PC-9 (cell line): Measurements from ENCODE around the gene TDRD1. TPM values are rescaled to one million over a fixed set of nuclear protein-coding genes. Genes with fewer than 3 reads are reported as not detected.
A peak's percentile ranks its signal among the peaks of the same experiment; 100 is the strongest.

ENCODE experiments used
- BruUV-seq: library from RNA; stranded (reverse); fragments of 400-500 nt; replicated peaks from 2 replicates; lab custom pipeline; 2021; lab: Mats Ljungman, UMichigan
- CTCF ChIA-PET: fragments of 300-600 bp; sonication (Branson Sonifier 250); formaldehyde crosslinking; loops from one replicate; lab custom pipeline; 2022; ENCODE audit warnings: antibody characterized with exemption; lab: Charles Lee
- POLR2A ChIA-PET: fragments of 300-600 bp; sonication (Branson Sonifier 250); formaldehyde crosslinking; loops from one replicate; lab custom pipeline; 2022; ENCODE audit warnings: antibody characterized with exemption; ENCODE audit not compliant: unreplicated experiment; lab: Charles Lee
- DNase-seq, 2 experiments: peaks; one replicate each; pipeline versions ENCODE4 v3.0.0 to v3.0.0-alpha.2; 2015 to 2022; ENCODE audit warnings: mixed read lengths in 1 of 2
- H2AFZ ChIP-seq: fragments of 200-600 bp; sonication (generic); 2 replicates; pipeline ENCODE4 v1.8.1; 2017; ENCODE audit warnings: antibody characterized with exemption
- H3F3A ChIP-seq: fragments of 200-600 bp; sonication (generic); 2 replicates; pipeline ENCODE4 v1.8.1; 2017; ENCODE audit warnings: antibody characterized with exemption, mild to moderate bottlenecking, low read depth; ENCODE audit not compliant: insufficient read depth
- H3K27ac ChIP-seq: fragments of 200-600 bp; sonication (generic); 2 replicates; pipeline ENCODE4 v1.6.1; 2016; ENCODE audit warnings: mixed run types
- H3K27me3 ChIP-seq: fragments of 200-600 bp; sonication (generic); 2 replicates; pipeline ENCODE4 v1.6.1; 2016; ENCODE audit warnings: low read depth, mixed run types; ENCODE audit not compliant: insufficient read depth
- H3K36me3 ChIP-seq: fragments of 200-600 bp; sonication (generic); 2 replicates; pipeline ENCODE4 v1.6.1; 2016; ENCODE audit warnings: low read depth, mixed run types
- H3K4me1 ChIP-seq: fragments of 200-600 bp; sonication (generic); replicated peaks from 2 replicates; pipeline ENCODE4 v1.6.1; 2016; ENCODE audit warnings: mixed run types; ENCODE audit not compliant: insufficient read depth
- H3K4me2 ChIP-seq: fragments of 200-600 bp; sonication (generic); 2 replicates; pipeline ENCODE4 v1.6.1; 2017; ENCODE audit warnings: mixed run types
- H3K4me3 ChIP-seq: fragments of 200-600 bp; sonication (generic); 2 replicates; pipeline ENCODE4 v1.6.1; 2016; ENCODE audit warnings: mixed run types
- H3K79me2 ChIP-seq: fragments of 200-600 bp; sonication (generic); 2 replicates; pipeline ENCODE4 v1.6.1; 2017; ENCODE audit warnings: low read depth, mixed run types
- H3K9me2 ChIP-seq: fragments of 200-600 bp; sonication (generic); 2 replicates; pipeline ENCODE4 v1.8.1; 2017; ENCODE audit warnings: mild to moderate bottlenecking; ENCODE audit not compliant: insufficient read depth
- H3K9me3 ChIP-seq: fragments of 200-600 bp; sonication (generic); 2 replicates; pipeline ENCODE4 v1.8.1; 2016; ENCODE audit warnings: low read depth; ENCODE audit not compliant: insufficient read depth
- H4K20me1 ChIP-seq: fragments of 200-600 bp; sonication (generic); 2 replicates; pipeline ENCODE4 v1.8.1; 2017; ENCODE audit not compliant: insufficient read depth
- EZH2 ChIP-seq: fragments of 200-600 bp; sonication (generic); IDR thresholded peaks from 2 replicates; pipeline ENCODE4 v1.8.0; 2017; ENCODE audit warnings: antibody characterized with exemption, low read depth
- intact Hi-C: fragments of 100-400 bp; cut with micrococcal nuclease; formaldehyde crosslinking; loops from one replicate; pipeline ENCODE4 v1.10.0; 2022; ENCODE audit not compliant: unreplicated experiment
- total RNA-seq: library from RNA; stranded (reverse); gene quantifications from 2 replicates; pipeline ENCODE4 v1.2.3, GENCODE V29; 2021
- TF ChIP-seq, protein P1 (sequence below): fragments of 200-600 bp; sonication (generic); conservative IDR thresholded peaks from 2 replicates; pipeline ENCODE4 v1.6.1; 2017; ENCODE audit warnings: mixed run types, antibody characterized with exemption, mild to moderate bottlenecking, moderate library complexity

The TDRD1 gene
- total RNA-seq, 1 experiment from 2014 or later: not detected

DNA sequence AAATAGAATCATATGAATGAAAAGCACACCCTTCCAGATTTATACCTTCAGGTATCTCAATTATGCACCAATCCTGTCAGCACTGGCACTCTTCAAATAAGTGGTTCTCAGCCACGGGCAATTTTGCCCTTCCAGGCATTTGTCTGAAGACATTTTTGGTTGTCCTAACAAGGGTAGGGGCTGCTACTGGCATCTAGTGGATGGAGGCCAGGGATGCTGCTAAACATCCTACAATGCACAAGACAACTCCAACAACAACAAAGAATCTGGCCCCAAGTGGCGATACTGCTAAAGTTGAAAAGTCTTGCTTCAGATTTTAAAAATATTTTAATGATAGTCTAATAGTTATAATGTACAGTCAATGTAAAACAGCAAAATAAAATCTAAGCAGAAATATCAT lies 21.2 kb upstream of the TDRD1 start:
- peaks cover 14% of the 10 kb centered on the region for H3K79me2 ChIP-seq
- DNase-seq: no peak
- H3K27me3 ChIP-seq: no peaks in the 10 kb centered on the region
- H3K4me3 ChIP-seq: no peak overlapping the region
- TF ChIP-seq, protein P1, sequence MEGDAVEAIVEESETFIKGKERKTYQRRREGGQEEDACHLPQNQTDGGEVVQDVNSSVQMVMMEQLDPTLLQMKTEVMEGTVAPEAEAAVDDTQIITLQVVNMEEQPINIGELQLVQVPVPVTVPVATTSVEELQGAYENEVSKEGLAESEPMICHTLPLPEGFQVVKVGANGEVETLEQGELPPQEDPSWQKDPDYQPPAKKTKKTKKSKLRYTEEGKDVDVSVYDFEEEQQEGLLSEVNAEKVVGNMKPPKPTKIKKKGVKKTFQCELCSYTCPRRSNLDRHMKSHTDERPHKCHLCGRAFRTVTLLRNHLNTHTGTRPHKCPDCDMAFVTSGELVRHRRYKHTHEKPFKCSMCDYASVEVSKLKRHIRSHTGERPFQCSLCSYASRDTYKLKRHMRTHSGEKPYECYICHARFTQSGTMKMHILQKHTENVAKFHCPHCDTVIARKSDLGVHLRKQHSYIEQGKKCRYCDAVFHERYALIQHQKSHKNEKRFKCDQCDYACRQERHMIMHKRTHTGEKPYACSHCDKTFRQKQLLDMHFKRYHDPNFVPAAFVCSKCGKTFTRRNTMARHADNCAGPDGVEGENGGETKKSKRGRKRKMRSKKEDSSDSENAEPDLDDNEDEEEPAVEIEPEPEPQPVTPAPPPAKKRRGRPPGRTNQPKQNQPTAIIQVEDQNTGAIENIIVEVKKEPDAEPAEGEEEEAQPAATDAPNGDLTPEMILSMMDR: no peak
- TF ChIP-seq EZH2: no peak
- CTCF ChIA-PET: interaction anchor here (0.7 kb wide), 1 partner anchor 241 kb away, joined by 5 read pairs; no protein-coding TSS in a partner anchor
- H4K20me1 ChIP-seq: no peaks in the 10 kb centered on the region
- peaks cover 4% of the 10 kb centered on the region; the same call in 1 of the 2 replicates for H3F3A ChIP-seq
- H3K36me3 ChIP-seq: peaks cover 6% of the 10 kb centered on the region; the same call in 1 of the 2 replicates
- H3K4me2 ChIP-seq: no peak overlapping the region
- H3K9me3 ChIP-seq: no peaks in the 10 kb centered on the region
- no peak overlapping the region for H2AFZ ChIP-seq
- intact Hi-C loops: no loop called here
- POLR2A ChIA-PET: no interaction called here
- no peak overlapping the region for H3K27ac ChIP-seq
- H3K4me1 ChIP-seq: no peaks in the 10 kb centered on the region
- H3K9me2 ChIP-seq: no peaks in the 10 kb centered on the region
- no TSS peak for BruUV-seq

DNA sequence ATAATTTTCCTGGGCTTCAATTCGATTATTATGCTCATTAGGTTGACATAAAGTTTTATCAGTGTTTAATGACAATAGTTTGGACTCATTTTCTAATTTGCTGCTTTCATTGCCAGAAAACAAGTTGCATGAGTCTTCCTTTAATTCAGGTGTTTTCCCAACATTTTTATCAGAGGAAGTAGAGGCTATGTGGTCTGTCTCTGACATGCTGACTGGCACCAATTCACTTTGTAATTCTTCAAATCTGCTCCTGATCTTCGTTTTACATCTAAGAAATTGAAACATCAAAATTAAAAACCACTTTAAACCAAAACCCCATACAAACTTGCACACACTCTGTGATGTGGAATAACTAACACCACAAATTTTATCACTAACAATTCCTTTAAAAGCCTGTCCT lies 16.1 kb upstream of the TDRD1 start:
- Histone ChIP-seq H3K36me3 (peaks cover 16% of the 10 kb centered on the region; the same call in 1 of the 2 replicates), H3K79me2 (peaks cover 48% of the 10 kb centered on the region), H3K9me3 (no peaks in the 10 kb centered on the region), H3K4me2 (no peak overlapping the region), H3K9me2 (no peaks in the 10 kb centered on the region), H3K4me3 (no peak overlapping the region), H3K4me1 (peaks cover 22% of the 10 kb centered on the region), H3K27me3 (no peaks in the 10 kb centered on the region), H3K27ac (no peak overlapping the region), H3F3A (peaks cover 11% of the 10 kb centered on the region; the same call in 1 of the 2 replicates), H2AFZ (no peak overlapping the region), H4K20me1 (no peaks in the 10 kb centered on the region)
- no peak for TF ChIP-seq EZH2
- TF ChIP-seq, protein P1: no peak
- ChIA-PET CTCF (no interaction called here), POLR2A (no interaction called here)
- no TSS peak for BruUV-seq
- intact Hi-C loops: no loop called here
- no peak for DNase-seq

DNA sequence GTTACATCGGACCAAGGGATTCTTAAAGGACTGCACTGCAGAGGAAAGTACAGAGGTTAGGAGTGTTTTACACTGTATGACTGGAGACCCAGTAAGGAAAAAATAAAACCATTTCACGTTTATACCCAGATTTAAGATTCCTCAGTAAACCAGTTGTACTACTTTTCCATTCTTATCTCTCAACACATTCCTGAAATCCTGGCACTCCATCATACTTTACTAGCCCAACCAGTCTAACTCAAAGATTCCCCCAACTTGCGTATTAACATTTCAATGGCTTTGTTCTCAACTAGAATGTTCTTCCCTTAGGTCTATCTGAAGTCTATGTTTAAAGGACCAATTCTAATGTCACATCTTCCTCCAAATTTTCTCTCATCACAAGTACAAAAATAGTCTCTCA lies 13.1 kb upstream of the TDRD1 start:
- no peaks in the 10 kb centered on the region for H3K9me2 ChIP-seq

More for the DNA sequence above, 13.1 kb upstream of the TDRD1 start:
- Histone ChIP-seq H3K4me3 (no peak overlapping the region; the same call in 1 of the 2 replicates), H3K27me3 (no peaks in the 10 kb centered on the region), H3K27ac (peak overlapping the region; percentile 58), H3F3A (peaks cover 11% of the 10 kb centered on the region; the same call in 1 of the 2 replicates), H2AFZ (no peak overlapping the region), H3K9me3 (peaks cover 5% of the 10 kb centered on the region), H3K4me1 (peaks cover 22% of the 10 kb centered on the region), H3K4me2 (peak overlapping the region; percentile 62), H4K20me1 (no peaks in the 10 kb centered on the region), H3K79me2 (peaks cover 76% of the 10 kb centered on the region), H3K36me3 (peaks cover 27% of the 10 kb centered on the region)
- TF ChIP-seq, protein P1: no peak
- TF ChIP-seq EZH2: no peak
- DNase-seq: peak in 1 of 2 experiments; percentile 86
- ChIA-PET POLR2A (interaction anchor here (0.6 kb wide), 1 partner anchor 376 kb away, joined by 12 read pairs; no protein-coding TSS in a partner anchor), CTCF (no interaction called here)
- no TSS peak for BruUV-seq
- intact Hi-C loops: loop anchor here (1.0 kb wide), 1 partner anchor 8 kb away; the partner anchor contains the start of gene CCDC186
